SH-SY5Y (cell line): ENCODE measurements around the gene USH2A.

Source experiments
- GATA2 ChIP-seq: IDR thresholded peaks from 2 replicates; pipeline ENCODE4 v1.6.1; 2011; ENCODE audit warnings: mild to moderate bottlenecking, low read depth, low read length
- GATA3 ChIP-seq: IDR thresholded peaks from 2 replicates; pipeline ENCODE4 v1.6.1; 2011; ENCODE audit warnings: low read depth, mild to moderate bottlenecking, low read length, moderate library complexity

USH2A gene

GRCh38 chr1:216430744-216431143 is 7.5 kb upstream of the USH2A start:
- TF ChIP-seq GATA3 (no peak), GATA2 (no peak)

- no peak for TF ChIP-seq GATA3
These were observed 2.3 kb upstream of the USH2A start for GRCh38 chr1:216425577-216425976.

- TF ChIP-seq GATA3 (no peak), GATA2 (no peak)
These were observed 2.5 kb downstream of the USH2A start for GRCh38 chr1:216420746-216421145.

- TF ChIP-seq GATA2, result no peak
- TF ChIP-seq GATA3, result no peak
These were observed 3.0 kb downstream of the USH2A start for GRCh38 chr1:216420263-216420662.

GRCh38 chr1:216416488-216416887 is 6.8 kb downstream of the USH2A start:
- TF ChIP-seq GATA3, result no peak
- TF ChIP-seq GATA2, result no peak

GRCh38 chr1:216410026-216410425 is 13.2 kb downstream of the USH2A start:
- TF ChIP-seq GATA3 (no peak), GATA2 (no peak)

- no peak for TF ChIP-seq GATA3
- no peak for TF ChIP-seq GATA2
These were observed 32.3 kb downstream of the USH2A start for GRCh38 chr1:216390956-216391355.

GRCh38 chr1:216389774-216390173 is 33.5 kb downstream of the USH2A start:
- TF ChIP-seq GATA3 (no peak), GATA2 (no peak)

- TF ChIP-seq GATA2, result no peak
- no peak for TF ChIP-seq GATA3
These were observed 34.7 kb downstream of the USH2A start for GRCh38 chr1:216388558-216388957.

GRCh38 chr1:216387782-216388181 is 35.5 kb downstream of the USH2A start:
- TF ChIP-seq GATA2 (no peak), GATA3 (no peak)

GRCh38 chr1:216379441-216379840 is 43.8 kb downstream of the USH2A start:
- TF ChIP-seq GATA3 (no peak), GATA2 (no peak)

- TF ChIP-seq GATA3 (no peak), GATA2 (no peak)
These were observed 55.0 kb downstream of the USH2A start for GRCh38 chr1:216368249-216368648.

- TF ChIP-seq GATA3, result no peak
- no peak for TF ChIP-seq GATA2
These were observed 56.3 kb downstream of the USH2A start for GRCh38 chr1:216366979-216367378.

- TF ChIP-seq GATA3 (no peak), GATA2 (no peak)
These were observed 66.3 kb downstream of the USH2A start for GRCh38 chr1:216356945-216357344.

- TF ChIP-seq GATA2 (no peak), GATA3 (no peak)
These were observed 73.1 kb downstream of the USH2A start for GRCh38 chr1:216350186-216350585.

GRCh38 chr1:216346526-216346925 is 76.7 kb downstream of the USH2A start:
- no peak for TF ChIP-seq GATA3
- no peak for TF ChIP-seq GATA2

- TF ChIP-seq GATA3 (no peak), GATA2 (no peak)
These were observed 90.8 kb downstream of the USH2A start for GRCh38 chr1:216332462-216332861.

- TF ChIP-seq GATA3, result no peak
- TF ChIP-seq GATA2, result no peak
These were observed 91.2 kb downstream of the USH2A start for GRCh38 chr1:216332003-216332402.
